ENCODE measurements around the gene CYS1. TPM values are rescaled to one million over a fixed set of nuclear protein-coding genes. Genes with fewer than 3 reads are reported as not detected.

CYS1 gene
- total and polyA plus RNA-seq, 2 of the 13 experiments (the other 11 are each of a cell fraction or from before 2014, with no cell fraction given): 0.04 TPM; not detected in 1

DNA sequence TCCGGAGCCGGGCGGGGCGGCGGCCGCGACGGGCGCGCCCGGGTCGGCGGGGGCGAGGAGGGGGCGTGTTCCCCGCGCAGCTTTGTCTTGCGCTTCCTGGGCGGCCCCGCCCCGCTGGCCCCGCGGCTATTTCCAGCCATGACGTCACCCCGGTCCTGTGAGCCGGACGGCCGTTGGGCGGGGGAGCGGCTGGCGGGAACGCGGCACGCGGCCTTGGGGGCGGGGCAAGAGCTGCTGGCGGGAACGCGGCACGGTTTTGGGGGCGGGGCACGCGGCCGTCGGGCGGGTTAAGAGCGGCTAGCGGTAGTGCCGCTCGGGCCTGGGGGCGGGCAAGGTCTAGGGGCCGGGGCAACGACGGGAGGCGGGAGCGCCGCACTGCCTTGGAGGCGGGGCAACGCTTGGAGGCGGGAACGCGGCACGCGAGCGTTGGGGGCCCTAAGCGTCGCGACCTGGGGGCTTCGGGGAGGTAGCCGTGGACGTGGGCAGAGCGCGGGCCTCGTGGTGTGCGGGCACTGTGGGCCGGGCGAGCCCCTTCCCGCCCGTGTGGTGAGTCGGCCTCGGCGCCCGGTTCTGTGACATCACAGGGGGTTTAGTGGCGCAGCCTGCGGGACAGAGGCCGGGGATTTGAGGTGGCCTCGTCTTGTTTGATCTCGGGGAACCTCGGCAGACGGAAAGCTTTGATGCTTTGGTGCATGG lies 36.2 kb downstream of the CYS1 start (continued):
- peak; percentile 67; the same call in 1 of the 2 replicates for TF ChIP-seq ZNF280B (CRISPR knock-in tag; IDR thresholded peaks at IDR 0.05; ENCODE audit: borderline replicate concordance)
- TF ChIP-seq DPF2 (CRISPR knock-in tag; IDR thresholded peaks at IDR 0.05; ENCODE audit: borderline replicate concordance, low read depth): no peak
- TF ChIP-seq, protein P1, sequence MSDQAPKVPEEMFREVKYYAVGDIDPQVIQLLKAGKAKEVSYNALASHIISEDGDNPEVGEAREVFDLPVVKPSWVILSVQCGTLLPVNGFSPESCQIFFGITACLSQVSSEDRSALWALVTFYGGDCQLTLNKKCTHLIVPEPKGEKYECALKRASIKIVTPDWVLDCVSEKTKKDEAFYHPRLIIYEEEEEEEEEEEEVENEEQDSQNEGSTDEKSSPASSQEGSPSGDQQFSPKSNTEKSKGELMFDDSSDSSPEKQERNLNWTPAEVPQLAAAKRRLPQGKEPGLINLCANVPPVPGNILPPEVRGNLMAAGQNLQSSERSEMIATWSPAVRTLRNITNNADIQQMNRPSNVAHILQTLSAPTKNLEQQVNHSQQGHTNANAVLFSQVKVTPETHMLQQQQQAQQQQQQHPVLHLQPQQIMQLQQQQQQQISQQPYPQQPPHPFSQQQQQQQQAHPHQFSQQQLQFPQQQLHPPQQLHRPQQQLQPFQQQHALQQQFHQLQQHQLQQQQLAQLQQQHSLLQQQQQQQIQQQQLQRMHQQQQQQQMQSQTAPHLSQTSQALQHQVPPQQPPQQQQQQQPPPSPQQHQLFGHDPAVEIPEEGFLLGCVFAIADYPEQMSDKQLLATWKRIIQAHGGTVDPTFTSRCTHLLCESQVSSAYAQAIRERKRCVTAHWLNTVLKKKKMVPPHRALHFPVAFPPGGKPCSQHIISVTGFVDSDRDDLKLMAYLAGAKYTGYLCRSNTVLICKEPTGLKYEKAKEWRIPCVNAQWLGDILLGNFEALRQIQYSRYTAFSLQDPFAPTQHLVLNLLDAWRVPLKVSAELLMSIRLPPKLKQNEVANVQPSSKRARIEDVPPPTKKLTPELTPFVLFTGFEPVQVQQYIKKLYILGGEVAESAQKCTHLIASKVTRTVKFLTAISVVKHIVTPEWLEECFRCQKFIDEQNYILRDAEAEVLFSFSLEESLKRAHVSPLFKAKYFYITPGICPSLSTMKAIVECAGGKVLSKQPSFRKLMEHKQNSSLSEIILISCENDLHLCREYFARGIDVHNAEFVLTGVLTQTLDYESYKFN (CRISPR knock-in tag; conservative IDR thresholded peaks at IDR 0.05): peak; percentile 30; the same call in 1 of the 2 replicates
- TF ChIP-seq ZNF33A (CRISPR knock-in tag; IDR thresholded peaks at IDR 0.05; ENCODE audit: borderline replicate concordance): no peak
- 0 out of 2 replicates have a peak, but pooled peaks have one; percentile 36 for TF ChIP-seq ZNF546 (CRISPR knock-in tag; conservative IDR thresholded peaks at IDR 0.05)
- peak; percentile 61; the same call in 1 of the 2 replicates for TF ChIP-seq REXO4 (CRISPR knock-in tag; IDR thresholded peaks at IDR 0.05; ENCODE audit: borderline replicate concordance)
- peak; percentile 68; the same call in 1 of the 2 replicates for TF ChIP-seq ZNF564 (CRISPR knock-in tag; IDR thresholded peaks at IDR 0.05)
- TF ChIP-seq, protein P2, sequence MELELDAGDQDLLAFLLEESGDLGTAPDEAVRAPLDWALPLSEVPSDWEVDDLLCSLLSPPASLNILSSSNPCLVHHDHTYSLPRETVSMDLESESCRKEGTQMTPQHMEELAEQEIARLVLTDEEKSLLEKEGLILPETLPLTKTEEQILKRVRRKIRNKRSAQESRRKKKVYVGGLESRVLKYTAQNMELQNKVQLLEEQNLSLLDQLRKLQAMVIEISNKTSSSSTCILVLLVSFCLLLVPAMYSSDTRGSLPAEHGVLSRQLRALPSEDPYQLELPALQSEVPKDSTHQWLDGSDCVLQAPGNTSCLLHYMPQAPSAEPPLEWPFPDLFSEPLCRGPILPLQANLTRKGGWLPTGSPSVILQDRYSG (CRISPR knock-in tag; IDR thresholded peaks at IDR 0.05): no peak
- no peak for TF ChIP-seq FOXP1 (IDR thresholded peaks at IDR 0.05)
- no peak for TF ChIP-seq FOXP1 (CRISPR knock-in tag; IDR thresholded peaks at IDR 0.05)
- TF ChIP-seq ONECUT2 (CRISPR knock-in tag; IDR thresholded peaks at IDR 0.05): peak; percentile 22; the same call in 1 of the 2 replicates
- TF ChIP-seq, protein P3, sequence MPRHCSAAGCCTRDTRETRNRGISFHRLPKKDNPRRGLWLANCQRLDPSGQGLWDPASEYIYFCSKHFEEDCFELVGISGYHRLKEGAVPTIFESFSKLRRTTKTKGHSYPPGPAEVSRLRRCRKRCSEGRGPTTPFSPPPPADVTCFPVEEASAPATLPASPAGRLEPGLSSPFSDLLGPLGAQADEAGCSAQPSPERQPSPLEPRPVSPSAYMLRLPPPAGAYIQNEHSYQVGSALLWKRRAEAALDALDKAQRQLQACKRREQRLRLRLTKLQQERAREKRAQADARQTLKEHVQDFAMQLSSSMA (CRISPR knock-in tag; IDR thresholded peaks at IDR 0.05): 0 out of 2 replicates have a peak, but pooled peaks have one; percentile 75
- no peak for TF ChIP-seq TP53 (CRISPR knock-in tag; conservative IDR thresholded peaks at IDR 0.05)
- peak; percentile 87 for TF ChIP-seq HOXA3 (CRISPR knock-in tag; IDR thresholded peaks at IDR 0.05)
- TF ChIP-seq CCAR2 (optimal IDR thresholded peaks at IDR 0.05; ENCODE audit: low read depth, low read length): no peak
- 0 out of 2 replicates have a peak, but pooled peaks have one; percentile 22 for TF ChIP-seq ZBTB26 (CRISPR knock-in tag; IDR thresholded peaks at IDR 0.05; ENCODE audit: borderline replicate concordance)
- TF ChIP-seq GATAD2A (CRISPR knock-in tag; IDR thresholded peaks at IDR 0.05): no peak
- no peak for TF ChIP-seq NCOA2 (CRISPR knock-in tag; IDR thresholded peaks at IDR 0.05)
- no peak for TF ChIP-seq ZNF317 (CRISPR knock-in tag; IDR thresholded peaks at IDR 0.05)
- no peak for TF ChIP-seq ZNF101 (CRISPR knock-in tag; IDR thresholded peaks at IDR 0.05; ENCODE audit: borderline replicate concordance, low read depth)
- peak; percentile 18; the same call in 1 of the 2 replicates for TF ChIP-seq HDAC2 (CRISPR knock-in tag; IDR thresholded peaks at IDR 0.05)
- TF ChIP-seq ZNF747 (CRISPR knock-in tag; IDR thresholded peaks at IDR 0.05; ENCODE audit: borderline replicate concordance): peak; percentile 35; the same call in 1 of the 2 replicates
- TF ChIP-seq TCF7L2 (IDR thresholded peaks at IDR 0.05; ENCODE audit: low read depth, low read length): no peak

Data from HepG2 (cell line).